Loucy (cell line): ENCODE measurements around the gene EIF5A.
A peak's percentile ranks its signal among the peaks of the same experiment; 100 is the strongest.

ENCODE experiments used
- EZH2phosphoT487 ChIP-seq: fragments of 200-600 bp; IDR thresholded peaks from 2 replicates; pipeline ENCODE4 v1.6.1; 2018; ENCODE audit warnings: antibody characterized with exemption, mild to moderate bottlenecking, moderate library complexity, borderline replicate concordance
- TF ChIP-seq, protein P1 (sequence below): fragments of 200-600 bp; sonication (generic); conservative IDR thresholded peaks from 2 replicates; pipeline ENCODE4 v1.5.1; 2014; ENCODE audit warnings: mild to moderate bottlenecking, antibody characterized with exemption, low read length

DNA sequence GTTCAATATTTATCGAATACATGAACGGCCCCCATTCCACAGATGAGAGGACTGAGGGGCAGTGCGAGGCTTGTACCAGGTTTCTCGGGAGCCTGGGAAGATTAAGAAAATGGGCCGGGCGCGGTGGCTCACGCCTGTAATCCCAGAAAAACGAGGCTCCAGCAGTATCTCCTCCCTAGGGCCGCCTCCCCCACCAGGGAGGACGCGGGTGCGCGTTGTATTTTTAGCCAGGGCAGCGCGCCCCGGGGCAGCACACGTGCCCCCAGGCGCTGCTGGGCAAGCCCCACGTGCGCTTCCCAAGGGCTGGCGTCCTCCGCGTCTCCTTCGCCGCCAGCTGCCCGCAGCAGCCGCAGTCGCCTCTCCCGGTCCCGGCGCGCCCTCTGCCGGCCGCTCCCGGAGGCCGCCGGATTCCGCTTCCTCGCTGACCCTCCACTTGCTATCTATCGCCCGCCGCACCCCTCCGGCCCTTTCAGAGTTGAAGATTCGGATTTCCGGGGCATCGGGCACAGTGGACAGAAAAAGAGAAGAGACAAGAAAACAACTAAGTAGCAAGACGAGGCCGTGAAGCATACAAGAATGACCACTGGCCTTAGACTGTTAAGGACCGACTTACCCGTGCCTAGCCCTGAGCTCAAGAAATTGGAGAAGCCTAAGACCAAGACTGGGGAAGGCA, 11.1 kb upstream of the EIF5A start:
- TF ChIP-seq, protein P1, sequence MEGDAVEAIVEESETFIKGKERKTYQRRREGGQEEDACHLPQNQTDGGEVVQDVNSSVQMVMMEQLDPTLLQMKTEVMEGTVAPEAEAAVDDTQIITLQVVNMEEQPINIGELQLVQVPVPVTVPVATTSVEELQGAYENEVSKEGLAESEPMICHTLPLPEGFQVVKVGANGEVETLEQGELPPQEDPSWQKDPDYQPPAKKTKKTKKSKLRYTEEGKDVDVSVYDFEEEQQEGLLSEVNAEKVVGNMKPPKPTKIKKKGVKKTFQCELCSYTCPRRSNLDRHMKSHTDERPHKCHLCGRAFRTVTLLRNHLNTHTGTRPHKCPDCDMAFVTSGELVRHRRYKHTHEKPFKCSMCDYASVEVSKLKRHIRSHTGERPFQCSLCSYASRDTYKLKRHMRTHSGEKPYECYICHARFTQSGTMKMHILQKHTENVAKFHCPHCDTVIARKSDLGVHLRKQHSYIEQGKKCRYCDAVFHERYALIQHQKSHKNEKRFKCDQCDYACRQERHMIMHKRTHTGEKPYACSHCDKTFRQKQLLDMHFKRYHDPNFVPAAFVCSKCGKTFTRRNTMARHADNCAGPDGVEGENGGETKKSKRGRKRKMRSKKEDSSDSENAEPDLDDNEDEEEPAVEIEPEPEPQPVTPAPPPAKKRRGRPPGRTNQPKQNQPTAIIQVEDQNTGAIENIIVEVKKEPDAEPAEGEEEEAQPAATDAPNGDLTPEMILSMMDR: peak; percentile 86
- TF ChIP-seq EZH2phosphoT487: no peak
